HepG2 (cell line): ENCODE results near the gene TMEM41A. TPM values are rescaled to one million over a fixed set of nuclear protein-coding genes. Genes with fewer than 3 reads are reported as not detected.
"Not testable (repeated sequence)": the region's sequence is repeated elsewhere in the genome, so short reads cannot be mapped to it uniquely, and the experiment has no call there.

Experiments used
- ATAC-seq: fragments of 200-7000 bp; cut with Tn5 transposase; 3 replicates; pipeline ENCODE4 v1.9.1; 2020; ENCODE audit warnings: mild to moderate bottlenecking, moderate library complexity
- BruUV-seq: library from RNA; stranded (reverse); fragments of 400-500 nt; replicated peaks from 2 replicates; lab custom pipeline; 2021; lab: Mats Ljungman, UMichigan
- CTCF ChIA-PET: fragments of 300-600 bp; formaldehyde crosslinking; extraction: SDS; loops from one replicate; lab custom pipeline; 2021; ENCODE audit warnings: low total read pairs, inconsistent platforms, low intra/inter-chr PET ratio; lab: Yijun Ruan, JAX
- POLR2A ChIA-PET: fragments of 350-600 bp; sonication (Branson Sonifier 250); formaldehyde crosslinking; loops from one replicate; lab custom pipeline; 2020; ENCODE audit warnings: antibody characterized with exemption, inconsistent platforms; lab: Yijun Ruan, JAX
- DNase-seq: peaks from one replicate; pipeline ENCODE4 v3.0.0-alpha.2; 2015; ENCODE audit warnings: low spot score
- FAIRE-seq: peaks from 3 replicates; lab custom pipeline; 2011; peaks lifted over from hg19 to GRCh38; lab: Jason Lieb, UNC
- H2AFZ ChIP-seq: one replicate; pipeline ENCODE4 v1.6.1; 2011; ENCODE audit warnings: low read length, inconsistent platforms
- H3K27ac ChIP-seq: fragments of 300-600 bp; 3 replicates; pipeline ENCODE4 v1.8.0; 2011; ENCODE audit warnings: mixed run types, mild to moderate bottlenecking, mixed read lengths, low read length, inconsistent platforms; ENCODE audit not compliant: insufficient read depth; ENCODE audit errors: extremely low read length
- H3K27me3 ChIP-seq, 2 experiments: fragments of 200-600 bp in 1 of 2; 2 replicates in 1 of 2; 3 replicates in 1 of 2; pipeline versions ENCODE4 v1.6.0 to v1.8.0; 2011; ENCODE audit warnings: low read length in 2 of 2, mild to moderate bottlenecking in 2 of 2, moderate library complexity in 2 of 2, inconsistent platforms in 1 of 2; ENCODE audit not compliant: insufficient read depth in 2 of 2, control insufficient read depth in 1 of 2
- H3K36me3 ChIP-seq, 2 experiments: fragments of 200-600 bp in 1 of 2; replicated peaks in 1 of 2; 2 replicates in 1 of 2; 3 replicates in 1 of 2; pipeline versions ENCODE4 v1.5.1 to v1.8.0; 2011; ENCODE audit warnings: low read length in 2 of 2, inconsistent platforms in 1 of 2; ENCODE audit not compliant: insufficient read depth in 2 of 2, control insufficient read depth in 1 of 2
- H3K4me1 ChIP-seq: 2 replicates; pipeline ENCODE4 v1.5.1; 2012; ENCODE audit warnings: low read length, inconsistent platforms; ENCODE audit not compliant: insufficient read depth
- H3K4me2 ChIP-seq: 2 replicates; pipeline ENCODE4 v1.6.0; 2011; ENCODE audit warnings: low read depth, low read length, inconsistent platforms
- H3K4me3 ChIP-seq, 3 experiments: fragments of 200-600 bp in 1 of 3; sonication (generic), shearing (Covaris generic) in 1 of 3; replicated peaks in 1 of 3; 2 replicates each; pipeline ENCODE4 v1.5.1; 2011 to 2016; ENCODE audit warnings: low read length in 3 of 3, inconsistent platforms in 2 of 3, low read depth in 2 of 3, mild to moderate bottlenecking in 2 of 3, control low read depth in 1 of 3, mixed read lengths in 1 of 3; ENCODE audit not compliant: insufficient read depth in 1 of 3
- H3K79me2 ChIP-seq: one replicate; pipeline ENCODE4 v1.6.1; 2011; ENCODE audit warnings: low read length, inconsistent platforms; ENCODE audit not compliant: insufficient read depth
- H3K9ac ChIP-seq: 2 replicates; pipeline ENCODE4 v1.6.0; 2011; ENCODE audit warnings: mild to moderate bottlenecking, low read depth, low read length, inconsistent platforms; ENCODE audit not compliant: insufficient read depth
- H3K9me3 ChIP-seq: 2 replicates; pipeline ENCODE4 v1.5.1; 2012; ENCODE audit warnings: mild to moderate bottlenecking, low read length
- H4K20me1 ChIP-seq: 2 replicates; pipeline ENCODE4 v1.6.0; 2011; ENCODE audit warnings: inconsistent platforms, mild to moderate bottlenecking, low read length, moderate library complexity; ENCODE audit not compliant: insufficient read depth
- BRD4 ChIP-seq: sonication (generic); formaldehyde crosslinking; IDR thresholded peaks from 2 replicates; pipeline ENCODE4 v1.4.0; 2020; ENCODE audit warnings: missing genetic modification reagents
- ETV5 ChIP-seq: IDR thresholded peaks from 2 replicates; pipeline ENCODE4 v1.6.1; 2018; ENCODE audit warnings: missing biosample characterization, missing genetic modification reagents, inconsistent platforms, borderline replicate concordance
- EZH2 ChIP-seq: conservative IDR thresholded peaks from 2 replicates; pipeline ENCODE4 v1.6.1; 2012; ENCODE audit warnings: mild to moderate bottlenecking, low read depth, low read length, moderate library complexity
- GABPA ChIP-seq, 2 experiments: IDR thresholded peaks; 2 replicates each; pipeline ENCODE4 v1.6.1; 2011 to 2016; ENCODE audit warnings: low read depth in 2 of 2, low read length in 1 of 2, missing biosample characterization in 1 of 2, missing genetic modification characterization in 1 of 2
- HOXA3 ChIP-seq: sonication (generic); formaldehyde crosslinking; IDR thresholded peaks from 2 replicates; pipeline ENCODE4 v1.5.0; 2020; ENCODE audit warnings: missing genetic modification reagents
- KDM2A ChIP-seq: sonication (generic); formaldehyde crosslinking; IDR thresholded peaks from 2 replicates; pipeline ENCODE4 v1.4.0; 2020; ENCODE audit warnings: low read depth, missing genetic modification reagents, borderline replicate concordance
- LCORL ChIP-seq, 2 experiments: fragments of 450-650 bp in 1 of 2; sonication (generic) in 1 of 2; formaldehyde crosslinking in 1 of 2; IDR thresholded peaks; 2 replicates each; pipeline versions ENCODE4 v1.5.0 to v1.6.1; 2017 to 2020; ENCODE audit warnings: antibody characterized with exemption in 1 of 2, missing genetic modification reagents in 1 of 2
- MTA3 ChIP-seq: sonication (generic); formaldehyde crosslinking; IDR thresholded peaks from 2 replicates; pipeline ENCODE4 v1.4.0; 2020; ENCODE audit warnings: missing genetic modification reagents
- PITX1 ChIP-seq: sonication (generic); formaldehyde crosslinking; IDR thresholded peaks from 2 replicates; pipeline ENCODE4 v1.5.1; 2020; ENCODE audit warnings: mild to moderate bottlenecking, missing genetic modification reagents
- PPARG ChIP-seq: conservative IDR thresholded peaks from 2 replicates; pipeline ENCODE4 v1.6.1; 2016; ENCODE audit warnings: missing biosample characterization, missing genetic modification reagents
- RFXAP ChIP-seq: sonication (generic); formaldehyde crosslinking; IDR thresholded peaks from 2 replicates; pipeline ENCODE4 v1.4.0; 2020; ENCODE audit warnings: missing genetic modification reagents, borderline replicate concordance
- SNRNP70 ChIP-seq: fragments of 200-400 bp; formaldehyde crosslinking; IDR thresholded peaks from 2 replicates; pipeline ENCODE4 v1.6.1; 2017; ENCODE audit warnings: mild to moderate bottlenecking, low read depth, low read length, moderate library complexity
- SP140L ChIP-seq: sonication (generic); formaldehyde crosslinking; IDR thresholded peaks from 2 replicates; pipeline ENCODE4 v1.4.0; 2020; ENCODE audit warnings: missing genetic modification reagents, borderline replicate concordance
- YY1 ChIP-seq: IDR thresholded peaks from 2 replicates; pipeline ENCODE4 v1.6.1; 2011; ENCODE audit warnings: low read length, low read depth, moderate library complexity, mild to moderate bottlenecking; ENCODE audit not compliant: insufficient read depth, insufficient replicate concordance
- ZNF430 ChIP-seq: sonication (generic); formaldehyde crosslinking; IDR thresholded peaks from 2 replicates; pipeline ENCODE4 v1.9.0; 2021; ENCODE audit warnings: mild to moderate bottlenecking, missing genetic modification reagents
- ZNF558 ChIP-seq: sonication (generic); formaldehyde crosslinking; IDR thresholded peaks from 2 replicates; pipeline ENCODE4 v1.9.0; 2022; ENCODE audit warnings: mild to moderate bottlenecking, missing genetic modification reagents, borderline replicate concordance
- ZNF737 ChIP-seq: sonication (generic); formaldehyde crosslinking; IDR thresholded peaks from 2 replicates; pipeline ENCODE4 v1.5.0; 2020; ENCODE audit warnings: missing genetic modification reagents, mild to moderate bottlenecking, borderline replicate concordance
- ZNF776 ChIP-seq: sonication (generic); formaldehyde crosslinking; IDR thresholded peaks from 2 replicates; pipeline ENCODE4 v1.4.0; 2020; ENCODE audit warnings: mild to moderate bottlenecking, missing genetic modification reagents
- ZSCAN25 ChIP-seq: sonication (generic); formaldehyde crosslinking; IDR thresholded peaks from 2 replicates; pipeline ENCODE4 v1.8.0; 2022; ENCODE audit warnings: mild to moderate bottlenecking, missing genetic modification reagents
- WGBS: methylation state at CpG from one replicate; pipeline ENCODE4 v1.1.6; 2017; ENCODE audit warnings: low lambda C conversion rate; 5-methylcytosine and 5-hydroxymethylcytosine counted together
- in situ Hi-C: cut with HindIII; loops from 2 replicates; pipeline ENCODE4 v1.10.0; 2017; ENCODE audit warnings: low pct_unique_long_range_greater_than_20kb; ENCODE audit not compliant: extremely low pct_ligation_motif_present
- intact Hi-C: fragments of 100-400 bp; cut with micrococcal nuclease; formaldehyde crosslinking; loops from one replicate; pipeline ENCODE4 v1.10.0; 2022; ENCODE audit not compliant: unreplicated experiment
- polyA plus RNA-seq, 8 experiments: library from polyadenylated mRNA; depleted of rRNA in 3 of 8; stranded (reverse) in 7 of 8; unstranded in 1 of 8; fragments of >200 nt; fragmentation: Illumina TruSeq in 4 of 8; extraction: Trizol in 4 of 8; gene quantifications; 2 replicates each; pipeline versions ENCODE4 v1.2.1 to v1.2.3, GENCODE V29; 2011 to 2016; ENCODE audit warnings: low read depth in 4 of 8, missing spikeins in 1 of 8, mixed read lengths in 1 of 8; ENCODE audit not compliant: insufficient read depth in 1 of 8
- total RNA-seq, 5 experiments: library from RNA; depleted of rRNA; stranded (reverse); fragments of >200 nt; fragmentation: Illumina TruSeq; extraction: Trizol; gene quantifications; 2 replicates each; pipeline ENCODE4 v1.2.3, GENCODE V29; 2016; ENCODE audit warnings: low read depth in 1 of 5
- TF ChIP-seq, protein P1 (sequence below): sonication (generic); formaldehyde crosslinking; IDR thresholded peaks from 2 replicates; pipeline ENCODE4 v1.4.0; 2020; ENCODE audit warnings: missing genetic modification reagents; ENCODE audit errors: not compliant biosample characterization

Gene TMEM41A
- total and polyA plus RNA-seq, 2 of the 13 experiments (the other 11 are each of a cell fraction or from before 2014, with no cell fraction given), result 30.0 to 40.0 TPM

DNA sequence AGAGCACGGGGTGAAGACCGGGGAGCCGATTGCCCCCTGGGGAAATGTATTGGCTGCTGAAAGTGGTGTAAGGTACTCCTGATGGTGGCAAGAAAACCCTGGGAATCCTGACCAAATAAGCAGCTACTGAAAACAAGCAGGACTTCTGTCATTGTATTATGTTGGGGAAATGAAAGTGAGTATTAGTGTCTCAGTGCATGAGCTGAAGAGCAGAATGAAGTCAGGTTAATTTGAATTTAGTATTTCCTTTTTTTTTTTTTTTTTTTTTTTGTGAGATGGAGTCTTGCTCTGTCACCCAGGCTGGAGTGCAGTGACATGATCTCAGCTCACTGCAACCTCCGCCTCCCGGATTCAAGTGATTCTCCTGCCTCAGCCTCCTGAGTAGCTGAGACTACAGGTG, 32.7 kb downstream of the TMEM41A start:
- CTCF ChIA-PET, H3K4me3 ChIP-seq, H2AFZ ChIP-seq, H3K27me3 ChIP-seq, intact Hi-C loops, H3K4me1 ChIP-seq, BruUV-seq, H3K9me3 ChIP-seq, H3K79me2 ChIP-seq, H3K4me2 ChIP-seq, FAIRE-seq, in situ Hi-C loops, DNase-seq, H3K27ac ChIP-seq, H3K9ac ChIP-seq, H4K20me1 ChIP-seq, POLR2A ChIA-PET, ATAC-seq: not testable (repeated sequence)
- WGBS, result 97% methylated on average over 5 of the region's 5 CpGs
- peaks cover 16 to 66% of the 10 kb centered on the region in 2 experiments for H3K36me3 ChIP-seq

DNA sequence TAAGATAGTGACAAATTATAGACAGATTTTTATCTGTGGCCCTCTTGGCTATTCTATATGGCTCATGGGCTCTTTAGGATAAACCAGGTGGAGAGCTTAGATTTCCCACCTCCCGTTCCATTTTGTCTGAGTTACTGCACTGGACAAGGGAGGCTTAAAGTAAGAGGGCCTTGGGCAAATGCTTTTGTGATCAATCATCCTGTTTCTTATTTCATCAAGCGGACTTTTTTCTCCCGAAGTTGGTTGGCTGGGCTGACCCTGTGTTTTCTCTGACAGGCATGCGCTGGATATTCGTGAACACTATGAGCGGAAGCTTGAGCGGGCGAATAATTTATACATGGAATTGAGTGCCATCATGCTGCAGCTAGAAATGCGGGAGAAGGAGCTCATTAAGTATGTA, 33.4 kb downstream of the TMEM41A start:
- Histone ChIP-seq H4K20me1 (no peaks in the 10 kb centered on the region), H3K4me2 (no peak overlapping the region), H3K27ac (no peak overlapping the region), H3K4me1 (no peaks in the 10 kb centered on the region), H3K9me3 (no peaks in the 10 kb centered on the region), H3K36me3 (peaks cover 16 to 66% of the 10 kb centered on the region in 2 experiments), H3K9ac (no peak overlapping the region), H3K27me3 (no peaks in the 10 kb centered on the region), H2AFZ (no peak overlapping the region), H3K4me3 (no peak overlapping the region), H3K79me2 (no peaks in the 10 kb centered on the region)
- TF ChIP-seq ZNF737 (CRISPR knock-in tag) (no peak), SNRNP70 (no peak), YY1 (no peak), HOXA3 (CRISPR knock-in tag) (no peak), SP140L (no peak), ZSCAN25 (CRISPR knock-in tag) (no peak), ETV5 (no peak), PITX1 (no peak), RFXAP (CRISPR knock-in tag) (no peak), MTA3 (CRISPR knock-in tag) (no peak), ZNF558 (CRISPR knock-in tag) (no peak), BRD4 (CRISPR knock-in tag) (no peak), EZH2 (no peak), KDM2A (CRISPR knock-in tag) (no peak), ZNF776 (CRISPR knock-in tag) (no peak), PPARG (CRISPR knock-in tag) (no peak), GABPA (IDR thresholded peaks at IDR 0.05; ENCODE audit: low read depth, low read length) (no peak), GABPA (CRISPR knock-in tag; IDR thresholded peaks at IDR 0.05; ENCODE audit: low read depth) (no peak), LCORL (IDR thresholded peaks at IDR 0.05) (no peak), LCORL (CRISPR knock-in tag; IDR thresholded peaks at IDR 0.05) (no peak), ZNF430 (CRISPR knock-in tag) (no peak)
- TF ChIP-seq, protein P1, sequence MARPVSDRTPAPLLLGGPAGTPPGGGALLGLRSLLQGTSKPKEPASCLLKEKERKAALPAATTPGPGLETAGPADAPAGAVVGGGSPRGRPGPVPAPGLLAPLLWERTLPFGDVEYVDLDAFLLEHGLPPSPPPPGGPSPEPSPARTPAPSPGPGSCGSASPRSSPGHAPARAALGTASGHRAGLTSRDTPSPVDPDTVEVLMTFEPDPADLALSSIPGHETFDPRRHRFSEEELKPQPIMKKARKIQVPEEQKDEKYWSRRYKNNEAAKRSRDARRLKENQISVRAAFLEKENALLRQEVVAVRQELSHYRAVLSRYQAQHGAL, result no peak
- intact Hi-C loops, result no loop called here
- no TSS peak for BruUV-seq
- ChIA-PET POLR2A (no interaction called here), CTCF (no interaction called here)
- 98% methylated on average over 9 of the region's 9 CpGs for WGBS
- in situ Hi-C loops, result no loop called here
- FAIRE-seq, result no peak
- DNase-seq, result no peak
- no peak for ATAC-seq
